Measurements from ENCODE around the gene ZCCHC7. TPM values are rescaled to one million over a fixed set of nuclear protein-coding genes. Genes with fewer than 3 reads are reported as not detected.

The ZCCHC7 gene
- total RNA-seq, 3 donors from 2014 or later: 19.8 to 29.1 (median 26.9) TPM

- no peaks in the 10 kb centered on the region for H3K27me3 ChIP-seq
- no peaks in the 10 kb centered on the region for H3K9me3 ChIP-seq
- DNase-seq (ENCODE audit: low spot score in 2 of 2): no peak
- no peaks in the 10 kb centered on the region for H3K4me1 ChIP-seq
- H3K4me3 ChIP-seq: no peak overlapping the region
- no peaks in the 10 kb centered on the region for H3K36me3 ChIP-seq
- intact Hi-C loops (cut with DNase I; ENCODE audit: low total_unique reads): no loop called here
- TF ChIP-seq POLR2AphosphoS5 (IDR thresholded peaks at IDR 0.05): no peak
- TF ChIP-seq, protein P1, sequence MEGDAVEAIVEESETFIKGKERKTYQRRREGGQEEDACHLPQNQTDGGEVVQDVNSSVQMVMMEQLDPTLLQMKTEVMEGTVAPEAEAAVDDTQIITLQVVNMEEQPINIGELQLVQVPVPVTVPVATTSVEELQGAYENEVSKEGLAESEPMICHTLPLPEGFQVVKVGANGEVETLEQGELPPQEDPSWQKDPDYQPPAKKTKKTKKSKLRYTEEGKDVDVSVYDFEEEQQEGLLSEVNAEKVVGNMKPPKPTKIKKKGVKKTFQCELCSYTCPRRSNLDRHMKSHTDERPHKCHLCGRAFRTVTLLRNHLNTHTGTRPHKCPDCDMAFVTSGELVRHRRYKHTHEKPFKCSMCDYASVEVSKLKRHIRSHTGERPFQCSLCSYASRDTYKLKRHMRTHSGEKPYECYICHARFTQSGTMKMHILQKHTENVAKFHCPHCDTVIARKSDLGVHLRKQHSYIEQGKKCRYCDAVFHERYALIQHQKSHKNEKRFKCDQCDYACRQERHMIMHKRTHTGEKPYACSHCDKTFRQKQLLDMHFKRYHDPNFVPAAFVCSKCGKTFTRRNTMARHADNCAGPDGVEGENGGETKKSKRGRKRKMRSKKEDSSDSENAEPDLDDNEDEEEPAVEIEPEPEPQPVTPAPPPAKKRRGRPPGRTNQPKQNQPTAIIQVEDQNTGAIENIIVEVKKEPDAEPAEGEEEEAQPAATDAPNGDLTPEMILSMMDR (IDR thresholded peaks at IDR 0.05): no peak
- TF ChIP-seq POLR2A (IDR thresholded peaks at IDR 0.05): no peak
- no peak overlapping the region for H3K27ac ChIP-seq
These were observed 263.7 kb downstream of the ZCCHC7 start for GRCh38 chr9:37383876-37384746.

DNA sequence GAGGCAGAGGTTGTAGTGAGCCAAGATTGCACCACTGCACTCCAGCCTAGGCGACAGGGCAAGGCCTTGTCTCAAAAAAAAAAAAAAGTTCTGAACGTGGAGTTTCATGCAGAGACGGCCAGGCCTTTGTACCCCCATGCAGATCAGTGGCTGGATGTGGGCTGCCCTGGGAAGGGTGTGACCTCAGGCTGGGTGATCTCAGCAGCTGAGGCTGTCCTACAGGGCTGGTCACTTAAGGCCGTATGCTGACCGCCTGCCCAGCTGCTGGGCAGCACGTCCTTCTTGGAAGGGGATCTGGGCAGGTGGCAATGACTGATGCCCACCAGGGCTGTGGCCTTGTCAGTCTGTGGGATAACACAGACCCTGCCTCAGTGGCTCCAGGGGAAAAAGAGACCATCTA is 264.9 kb downstream of the ZCCHC7 start:
- H3K27me3 ChIP-seq: no peaks in the 10 kb centered on the region
- no peak overlapping the region for H3K4me3 ChIP-seq
- H3K4me1 ChIP-seq: no peaks in the 10 kb centered on the region
- no peak for DNase-seq (ENCODE audit: low spot score in 2 of 2)
- no peak for TF ChIP-seq POLR2A (IDR thresholded peaks at IDR 0.05)
- TF ChIP-seq, protein P1 (IDR thresholded peaks at IDR 0.05): no peak
- no peak for TF ChIP-seq POLR2AphosphoS5 (IDR thresholded peaks at IDR 0.05)
- intact Hi-C loops (cut with DNase I; ENCODE audit: low total_unique reads): loop anchor here (5.0 kb wide), 1 partner anchor 588 kb away; no protein-coding TSS in a partner anchor
- no peaks in the 10 kb centered on the region for H3K36me3 ChIP-seq
- no peaks in the 10 kb centered on the region for H3K9me3 ChIP-seq
- H3K27ac ChIP-seq: no peak overlapping the region

- no peaks in the 10 kb centered on the region for H3K36me3 ChIP-seq
- H3K4me3 ChIP-seq: no peak overlapping the region
- TF ChIP-seq POLR2A (IDR thresholded peaks at IDR 0.05): no peak
- no peak for TF ChIP-seq POLR2AphosphoS5 (IDR thresholded peaks at IDR 0.05)
- TF ChIP-seq, protein P1 (IDR thresholded peaks at IDR 0.05): no peak
- no peak overlapping the region for H3K27ac ChIP-seq
- H3K9me3 ChIP-seq: no peaks in the 10 kb centered on the region
- DNase-seq (ENCODE audit: low spot score in 2 of 2): no peak
- no peaks in the 10 kb centered on the region for H3K27me3 ChIP-seq
- intact Hi-C loops (cut with DNase I; ENCODE audit: low total_unique reads): loop anchor here (5.0 kb wide), 1 partner anchor 590 kb away; no protein-coding TSS in a partner anchor
- H3K4me1 ChIP-seq: no peaks in the 10 kb centered on the region
These were observed 266.6 kb downstream of the ZCCHC7 start for GRCh38 chr9:37386988-37387387.

GRCh38 chr9:37390759-37391158 is 270.4 kb downstream of the ZCCHC7 start:
- DNase-seq (ENCODE audit: low spot score in 2 of 2): no peak
- Histone ChIP-seq H3K36me3 (no peaks in the 10 kb centered on the region), H3K4me1 (no peaks in the 10 kb centered on the region), H3K4me3 (no peak overlapping the region), H3K9me3 (no peaks in the 10 kb centered on the region), H3K27me3 (no peaks in the 10 kb centered on the region), H3K27ac (no peak overlapping the region)
- TF ChIP-seq, protein P1 (IDR thresholded peaks at IDR 0.05): no peak
- no peak for TF ChIP-seq POLR2A (IDR thresholded peaks at IDR 0.05)
- TF ChIP-seq POLR2AphosphoS5 (IDR thresholded peaks at IDR 0.05): no peak
- intact Hi-C loops (cut with DNase I; ENCODE audit: low total_unique reads): no loop called here

- Histone ChIP-seq H3K36me3 (no peaks in the 10 kb centered on the region), H3K9me3 (no peaks in the 10 kb centered on the region)
These were observed 271.9 kb downstream of the ZCCHC7 start for GRCh38 chr9:37392272-37392671.

More at GRCh38 chr9:37392272-37392671, 271.9 kb downstream of the ZCCHC7 start:
- TF ChIP-seq, protein P1 (IDR thresholded peaks at IDR 0.05): no peak
- TF ChIP-seq POLR2A (IDR thresholded peaks at IDR 0.05) (no peak), POLR2AphosphoS5 (IDR thresholded peaks at IDR 0.05) (no peak)
- Histone ChIP-seq H3K4me1 (no peaks in the 10 kb centered on the region), H3K27ac (no peak overlapping the region), H3K27me3 (no peaks in the 10 kb centered on the region), H3K4me3 (no peak overlapping the region)
- intact Hi-C loops (cut with DNase I; ENCODE audit: low total_unique reads): no loop called here
- no peak for DNase-seq (ENCODE audit: low spot score in 2 of 2)
